GM12892 (cell line): Measurements from ENCODE around the gene SOWAHC.

Experiments used
- DNase-seq: peaks from one replicate; pipeline ENCODE4 v3.0.0; 2011; ENCODE audit not compliant: insufficient read length
- FAIRE-seq: peaks from 2 replicates; lab custom pipeline; 2011; peaks lifted over from hg19 to GRCh38; lab: Jason Lieb, UNC
- POLR2A ChIP-seq: IDR thresholded peaks from 2 replicates; pipeline ENCODE4 v1.6.1; 2011; ENCODE audit warnings: low read depth, low read length, control low read depth
- POLR2AphosphoS5 ChIP-seq: IDR thresholded peaks from 2 replicates; pipeline ENCODE4 v1.6.1; 2011; ENCODE audit warnings: low read depth, low read length, control low read depth
- TAF1 ChIP-seq: IDR thresholded peaks from 2 replicates; pipeline ENCODE4 v1.6.1; 2011; ENCODE audit warnings: low read depth, mild to moderate bottlenecking, control low read depth, low read length, borderline replicate concordance

Gene SOWAHC

GRCh38 chr2:109649736-109650695 is 35.9 kb downstream of the SOWAHC start:
- DNase-seq (no peak), FAIRE-seq (no peak)
- no peak for TF ChIP-seq POLR2A

GRCh38 chr2:109654326-109655050 is 40.3 kb downstream of the SOWAHC start:
- no peak for TF ChIP-seq POLR2AphosphoS5
- TF ChIP-seq POLR2A, result no peak
- TF ChIP-seq TAF1, result no peak
- DNase-seq (no peak), FAIRE-seq (no peak)

GRCh38 chr2:109655287-109655686 is 41.1 kb downstream of the SOWAHC start:
- no peak for TF ChIP-seq POLR2AphosphoS5
- TF ChIP-seq TAF1, result no peak
- no peak for TF ChIP-seq POLR2A
- DNase-seq, result no peak
- FAIRE-seq, result no peak

GRCh38 chr2:109659396-109660045 is 45.4 kb downstream of the SOWAHC start:
- TF ChIP-seq POLR2AphosphoS5 (no peak), TAF1 (no peak), POLR2A (no peak)
- DNase-seq (no peak), FAIRE-seq (no peak)

GRCh38 chr2:109660046-109660860 is 46.1 kb downstream of the SOWAHC start:
- FAIRE-seq, result no peak
- TF ChIP-seq POLR2A (no peak), POLR2AphosphoS5 (no peak), TAF1 (no peak)
- DNase-seq, result no peak

- no peak for DNase-seq
- no peak for FAIRE-seq
- TF ChIP-seq TAF1, result no peak
- no peak for TF ChIP-seq POLR2A
- TF ChIP-seq POLR2AphosphoS5, result no peak
Observed at GRCh38 chr2:109662889-109663288, 48.7 kb downstream of the SOWAHC start.

GRCh38 chr2:109663721-109664120 is 49.6 kb downstream of the SOWAHC start:
- TF ChIP-seq POLR2A, result no peak
- TF ChIP-seq POLR2AphosphoS5, result no peak
- TF ChIP-seq TAF1, result no peak
- DNase-seq, result no peak
- FAIRE-seq, result no peak

- TF ChIP-seq POLR2A (no peak), TAF1 (no peak), POLR2AphosphoS5 (no peak)
- FAIRE-seq (no peak), DNase-seq (no peak)
Observed at GRCh38 chr2:109666466-109666865, 52.3 kb downstream of the SOWAHC start.
